CD1c-positive myeloid dendritic cell (primary cell): Measurements from ENCODE around the gene PAX4.

Source experiments
- DNase-seq: peaks from one replicate; pipeline ENCODE4 v3.0.0-alpha.2; 2016; ENCODE audit errors: extremely low spot score

The PAX4 gene

GRCh38 chr7:127618042-127618441, at the start of gene PAX4:
TSS of gene PAX4 (minus strand) at chr7:127618142. CDS start at chr7:127615928, 2,214 bp downstream.
- no peak for DNase-seq

GRCh38 chr7:127667017-127667670, 49.2 kb upstream of the PAX4 start:
- peak; percentile 10 for DNase-seq

- no peak for DNase-seq
These were observed 48.7 kb upstream of the PAX4 start for GRCh38 chr7:127666602-127667001.

GRCh38 chr7:127665922-127666321, 48.0 kb upstream of the PAX4 start:
- no peak for DNase-seq

- peak; percentile 47 for DNase-seq
These were observed 41.2 kb upstream of the PAX4 start for GRCh38 chr7:127658970-127659630.

GRCh38 chr7:127657500-127657899, 39.6 kb upstream of the PAX4 start:
- DNase-seq = no peak

- peak; percentile 13 for DNase-seq
These were observed 37.8 kb upstream of the PAX4 start for GRCh38 chr7:127655720-127656119.

GRCh38 chr7:127654404-127655394, 36.8 kb upstream of the PAX4 start:
- DNase-seq = peak; percentile 30

GRCh38 chr7:127653396-127653795, 35.5 kb upstream of the PAX4 start:
- DNase-seq = no peak

GRCh38 chr7:127652333-127653248, 34.6 kb upstream of the PAX4 start:
- DNase-seq = peak; percentile 51

GRCh38 chr7:127651556-127652332, 33.8 kb upstream of the PAX4 start, which contains the start of gene SND1:
TSS of gene SND1 (plus strand) at chr7:127652194. CDS start at chr7:127652374, 180 bp downstream.
- DNase-seq = peak; percentile 98

- no peak for DNase-seq
These were observed 33.1 kb upstream of the PAX4 start for GRCh38 chr7:127650847-127651555.

- no peak for DNase-seq
These were observed 31.0 kb upstream of the PAX4 start for GRCh38 chr7:127648986-127649385.

GRCh38 chr7:127647636-127648035, 29.7 kb upstream of the PAX4 start:
- DNase-seq = no peak

- DNase-seq = no peak
These were observed 26.5 kb upstream of the PAX4 start for GRCh38 chr7:127644484-127644883.

GRCh38 chr7:127638197-127638596, 20.3 kb upstream of the PAX4 start:
- no peak for DNase-seq

- DNase-seq = no peak
These were observed 17.8 kb upstream of the PAX4 start for GRCh38 chr7:127635659-127636285.

GRCh38 chr7:127632276-127632910, 14.5 kb upstream of the PAX4 start:
- DNase-seq = no peak
